Ascending aorta (tissue), 2 donors: ENCODE data around the gene ATG4B. TPM values are rescaled to one million over a fixed set of nuclear protein-coding genes. Genes with fewer than 3 reads are reported as not detected.

Source experiments
- DNase-seq, 2 donors: peaks; one replicate each; pipeline ENCODE4 v3.0.0-alpha.2; 2019; ENCODE audit warnings: low spot score in 2 of 2
- H3K27ac ChIP-seq, 2 donors: fragments of 200-600 bp; sonication (generic); one replicate each; pipeline ENCODE4 v1.5.1; 2016 to 2017; ENCODE audit warnings: mild to moderate bottlenecking in 1 of 2
- H3K27me3 ChIP-seq: fragments of 200-600 bp; sonication (generic); one replicate; pipeline ENCODE4 v1.5.1; 2017
- H3K36me3 ChIP-seq, 2 donors: fragments of 200-600 bp; sonication (generic); one replicate each; pipeline ENCODE4 v1.5.1; 2016
- H3K4me1 ChIP-seq, 2 donors: fragments of 200-600 bp; sonication (generic); one replicate each; pipeline ENCODE4 v1.5.1; 2016 to 2017; ENCODE audit warnings: mild to moderate bottlenecking in 1 of 2
- H3K4me3 ChIP-seq, 2 donors: fragments of 200-600 bp; sonication (generic); one replicate each; pipeline ENCODE4 v1.5.1; 2016 to 2017; ENCODE audit warnings: mild to moderate bottlenecking in 1 of 2
- H3K9me3 ChIP-seq, 2 donors: fragments of 200-600 bp; sonication (generic); one replicate each; pipeline ENCODE4 v1.5.1; 2016
- CTCF ChIP-seq, 3 experiments: fragments of 200-600 bp in 2 of 3; fragments of 450-650 bp in 1 of 3; sonication (generic) in 2 of 3; IDR thresholded peaks; one replicate each; pipeline ENCODE4 v1.5.1; 2016 to 2019; ENCODE audit warnings: antibody characterized with exemption in 3 of 3, mild to moderate bottlenecking in 1 of 3, moderate library complexity in 1 of 3
- intact Hi-C: fragments of 100-400 bp; cut with DNase I; formaldehyde crosslinking; loops from one replicate; pipeline ENCODE4 v1.15.1; 2023
- total RNA-seq: library from RNA; depleted of rRNA; stranded (reverse); fragments of >200 nt; gene quantifications from one replicate; pipeline ENCODE4 v1.1.0, GENCODE V29; 2016

ATG4B gene
- total RNA-seq, 1 donor from 2014 or later, result 225 TPM

- H3K27me3 ChIP-seq, result no peaks in the 10 kb centered on the region
- no peaks in the 10 kb centered on the region for H3K9me3 ChIP-seq
- DNase-seq, result no peak
- no peaks in the 10 kb centered on the region for H3K4me1 ChIP-seq
- H3K4me3 ChIP-seq, result no peak overlapping the region
- intact Hi-C loops, result no loop called here
- no peak overlapping the region for H3K27ac ChIP-seq
- peaks cover 55 to 80% of the 10 kb centered on the region in 2 donors for H3K36me3 ChIP-seq
- TF ChIP-seq CTCF (IDR thresholded peaks at IDR 0.05), result no peak
Observed at GRCh38 chr2:241654551-241654950, 17.1 kb downstream of the ATG4B start.

GRCh38 chr2:241655516-241656189, 18.2 kb downstream of the ATG4B start:
- DNase-seq, result no peak
- intact Hi-C loops, result no loop called here
- Histone ChIP-seq H3K4me3 (no peak overlapping the region), H3K36me3 (peaks cover 66 to 91% of the 10 kb centered on the region in 2 donors), H3K27ac (no peak overlapping the region), H3K27me3 (no peaks in the 10 kb centered on the region), H3K9me3 (no peaks in the 10 kb centered on the region), H3K4me1 (no peaks in the 10 kb centered on the region)
- TF ChIP-seq CTCF (IDR thresholded peaks at IDR 0.05), result no peak

GRCh38 chr2:241656190-241656741, 18.8 kb downstream of the ATG4B start:
- H3K36me3 ChIP-seq, result peaks cover 72 to 97% of the 10 kb centered on the region in 2 donors
- H3K4me3 ChIP-seq, result no peak overlapping the region
- no peak for DNase-seq
- intact Hi-C loops, result no loop called here
- H3K9me3 ChIP-seq, result no peaks in the 10 kb centered on the region
- H3K4me1 ChIP-seq, result no peaks in the 10 kb centered on the region
- no peak for TF ChIP-seq CTCF (IDR thresholded peaks at IDR 0.05)
- no peak overlapping the region for H3K27ac ChIP-seq
- H3K27me3 ChIP-seq, result no peaks in the 10 kb centered on the region

GRCh38 chr2:241657786-241658254, 20.3 kb downstream of the ATG4B start:
- Histone ChIP-seq H3K36me3 (peaks cover 64 to 89% of the 10 kb centered on the region in 2 donors), H3K27me3 (no peaks in the 10 kb centered on the region), H3K9me3 (no peaks in the 10 kb centered on the region), H3K4me3 (no peak overlapping the region), H3K27ac (no peak overlapping the region), H3K4me1 (no peaks in the 10 kb centered on the region)
- no peak for DNase-seq
- intact Hi-C loops, result no loop called here
- no peak for TF ChIP-seq CTCF (IDR thresholded peaks at IDR 0.05)

GRCh38 chr2:241658296-241658695, 20.8 kb downstream of the ATG4B start:
- H3K36me3 ChIP-seq, result peaks cover 61 to 84% of the 10 kb centered on the region in 2 donors
- intact Hi-C loops, result no loop called here

More at GRCh38 chr2:241658296-241658695, 20.8 kb downstream of the ATG4B start:
- Histone ChIP-seq H3K27me3 (no peaks in the 10 kb centered on the region), H3K9me3 (no peaks in the 10 kb centered on the region), H3K4me1 (no peaks in the 10 kb centered on the region), H3K4me3 (no peak overlapping the region), H3K27ac (no peak overlapping the region)
- TF ChIP-seq CTCF (IDR thresholded peaks at IDR 0.05), result no peak
- DNase-seq, result no peak
